ENCODE data around the gene PKN1. TPM values are rescaled to one million over a fixed set of nuclear protein-coding genes. Genes with fewer than 3 reads are reported as not detected.

The PKN1 gene
- total RNA-seq, 6 donors from 2014 or later, result 95.2 to 278 (median 200) TPM

DNA sequence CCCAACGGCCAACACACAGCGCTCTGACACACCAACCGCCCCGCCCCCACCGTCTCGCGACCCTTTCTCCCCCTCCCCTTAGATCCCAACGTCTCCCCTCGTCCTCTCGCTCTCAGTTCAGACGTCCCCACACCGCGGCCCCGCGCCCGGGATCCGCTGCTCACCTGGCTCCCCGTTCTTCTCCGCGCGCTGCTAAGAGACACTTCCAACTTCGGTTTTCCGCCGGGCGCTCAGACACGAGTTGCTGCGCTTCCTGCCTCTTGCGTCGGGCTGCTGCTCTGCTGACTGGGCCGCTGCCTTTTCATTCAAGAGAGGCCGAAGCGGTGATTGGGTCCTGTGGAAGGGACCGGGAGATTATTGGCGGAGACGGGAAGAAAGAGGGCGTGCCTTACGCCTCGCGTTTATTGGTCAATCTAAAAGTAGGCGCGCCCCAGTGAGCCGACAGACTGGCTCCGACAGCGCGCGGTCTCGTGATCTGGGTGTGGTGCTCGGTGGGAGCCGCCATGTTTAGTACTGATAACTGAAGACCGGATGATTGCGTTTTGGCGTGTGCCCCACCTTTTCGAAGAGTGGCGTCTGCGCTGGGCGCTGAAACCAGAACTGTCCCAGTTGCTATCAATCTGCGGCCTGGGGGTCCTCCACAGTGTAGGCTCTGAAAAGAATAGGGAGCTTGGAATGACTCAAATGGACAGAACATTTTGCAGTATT lies 13.8 kb upstream of the PKN1 start, which contains the start of gene DDX39A:
DDX39A (minus strand) TSS at position 236 of the 708 bp plus-strand sequence. CDS start 6,121 bp downstream, outside the sequence.
- DNase-seq (peak; percentile 95 to 99), ATAC-seq (ENCODE audit: low FRiP score in 2 of 2) (peak; percentile 97 to 99)
- peak within 1 kb of the TSS; percentile 77 to 97 (median 82) for H3K4me3 ChIP-seq
- no peaks in the 10 kb centered on the region for H3K27me3 ChIP-seq
- TF ChIP-seq POLR2A (IDR thresholded peaks at IDR 0.05), result peak in 2 of 4 donors; percentile 81 to 89
- peak; percentile 67 to 92 for TF ChIP-seq POLR2AphosphoS5 (IDR thresholded peaks at IDR 0.05)
- no peak for TF ChIP-seq EP300 (IDR thresholded peaks at IDR 0.05)
- TF ChIP-seq CTCF (IDR thresholded peaks at IDR 0.05), result no peak
- peaks cover 0 to 5% (median 0%) of the 10 kb centered on the region in 4 donors for H3K36me3 ChIP-seq
- H3K4me1 ChIP-seq, result peaks cover 28 to 48% (median 32%) of the 10 kb centered on the region in 4 donors
- WGBS, 2 donors, result 0 to 1% methylated on average over 2 to 40 of the region's 57 CpGs
- peak within 1 kb of the TSS; percentile 89 to 92 (median 91) for H3K27ac ChIP-seq
- H3K9me3 ChIP-seq, result no peaks in the 10 kb centered on the region

- peak in 1 of 2 donors; percentile 80 for ATAC-seq (ENCODE audit: low FRiP score in 2 of 2)
- Histone ChIP-seq H3K9me3 (no peaks in the 10 kb centered on the region), H3K4me1 (no peaks in the 10 kb centered on the region), H3K4me3 (no peak overlapping the region), H3K27ac (no peak overlapping the region), H3K27me3 (no peaks in the 10 kb centered on the region), H3K36me3 (no peaks in the 10 kb centered on the region)
- 73 to 77% methylated on average over 7 of the region's 7 CpGs for WGBS, 2 donors
- no peak for TF ChIP-seq POLR2A (IDR thresholded peaks at IDR 0.05)
- no peak for TF ChIP-seq POLR2AphosphoS5 (IDR thresholded peaks at IDR 0.05)
- no peak for TF ChIP-seq EP300 (IDR thresholded peaks at IDR 0.05)
- TF ChIP-seq CTCF (IDR thresholded peaks at IDR 0.05), result no peak
- no peak for DNase-seq
These were observed 7.4 kb upstream of the PKN1 start for GRCh38 chr19:14425696-14426138.

GRCh38 chr19:14427461-14427860 lies 5.6 kb upstream of the PKN1 start:
- ATAC-seq (ENCODE audit: low FRiP score in 2 of 2), result no peak
- H3K27ac ChIP-seq, result no peak overlapping the region
- H3K9me3 ChIP-seq, result no peaks in the 10 kb centered on the region
- TF ChIP-seq CTCF (IDR thresholded peaks at IDR 0.05), result no peak
- 65 to 75% methylated on average over 2 of the region's 2 CpGs for WGBS, 2 donors
- no peak overlapping the region for H3K4me3 ChIP-seq
- H3K27me3 ChIP-seq, result no peaks in the 10 kb centered on the region
- H3K4me1 ChIP-seq, result peaks cover 5 to 10% (median 9%) of the 10 kb centered on the region in 4 donors
- no peaks in the 10 kb centered on the region for H3K36me3 ChIP-seq
- DNase-seq, result no peak

DNA sequence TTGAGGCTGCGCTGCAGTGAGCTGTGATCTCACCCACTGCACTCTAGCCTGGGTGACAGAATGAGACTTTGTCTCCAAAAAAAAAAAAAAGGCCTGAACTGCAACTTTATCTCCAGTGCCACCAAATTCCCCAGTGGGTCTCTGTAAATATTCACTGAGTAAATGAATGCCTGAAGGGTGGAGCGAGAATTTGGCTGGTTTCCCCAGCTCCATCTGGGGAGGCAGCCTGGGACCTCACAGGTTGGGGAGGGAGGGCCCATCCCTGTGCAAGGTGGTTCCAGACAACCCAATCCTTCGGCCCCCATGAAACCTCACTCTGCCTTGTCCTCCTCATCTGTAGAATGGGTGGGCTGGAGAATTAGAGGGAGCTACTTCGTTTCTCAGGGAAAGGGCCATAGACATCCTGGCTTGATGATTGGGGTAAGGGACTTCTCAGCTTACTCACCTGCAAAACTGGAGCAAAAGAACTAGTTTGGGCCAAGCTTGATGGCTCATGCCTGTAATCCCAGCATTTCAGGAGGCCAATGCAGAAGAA lies 4.2 kb upstream of the PKN1 start:
- H3K27ac ChIP-seq, result no peak overlapping the region
- H3K36me3 ChIP-seq, result no peaks in the 10 kb centered on the region
- no peak for DNase-seq
- 74 to 76% methylated on average over 4 of the region's 4 CpGs for WGBS, 2 donors
- TF ChIP-seq POLR2AphosphoS5 (IDR thresholded peaks at IDR 0.05) (no peak), POLR2A (IDR thresholded peaks at IDR 0.05) (no peak), EP300 (IDR thresholded peaks at IDR 0.05) (no peak), CTCF (IDR thresholded peaks at IDR 0.05) (no peak)
- H3K4me3 ChIP-seq, result no peak overlapping the region
- H3K4me1 ChIP-seq, result peaks cover 9 to 20% (median 15%) of the 10 kb centered on the region in 4 donors
- H3K9me3 ChIP-seq, result no peaks in the 10 kb centered on the region
- ATAC-seq (ENCODE audit: low FRiP score in 2 of 2), result no peak
- H3K27me3 ChIP-seq, result no peaks in the 10 kb centered on the region
